Measurements from ENCODE around the gene GNAI2. TPM values are rescaled to one million over a fixed set of nuclear protein-coding genes. Genes with fewer than 3 reads are reported as not detected.

The GNAI2 gene
- total RNA-seq, 1 experiment from 2014 or later: 201 TPM

DNA sequence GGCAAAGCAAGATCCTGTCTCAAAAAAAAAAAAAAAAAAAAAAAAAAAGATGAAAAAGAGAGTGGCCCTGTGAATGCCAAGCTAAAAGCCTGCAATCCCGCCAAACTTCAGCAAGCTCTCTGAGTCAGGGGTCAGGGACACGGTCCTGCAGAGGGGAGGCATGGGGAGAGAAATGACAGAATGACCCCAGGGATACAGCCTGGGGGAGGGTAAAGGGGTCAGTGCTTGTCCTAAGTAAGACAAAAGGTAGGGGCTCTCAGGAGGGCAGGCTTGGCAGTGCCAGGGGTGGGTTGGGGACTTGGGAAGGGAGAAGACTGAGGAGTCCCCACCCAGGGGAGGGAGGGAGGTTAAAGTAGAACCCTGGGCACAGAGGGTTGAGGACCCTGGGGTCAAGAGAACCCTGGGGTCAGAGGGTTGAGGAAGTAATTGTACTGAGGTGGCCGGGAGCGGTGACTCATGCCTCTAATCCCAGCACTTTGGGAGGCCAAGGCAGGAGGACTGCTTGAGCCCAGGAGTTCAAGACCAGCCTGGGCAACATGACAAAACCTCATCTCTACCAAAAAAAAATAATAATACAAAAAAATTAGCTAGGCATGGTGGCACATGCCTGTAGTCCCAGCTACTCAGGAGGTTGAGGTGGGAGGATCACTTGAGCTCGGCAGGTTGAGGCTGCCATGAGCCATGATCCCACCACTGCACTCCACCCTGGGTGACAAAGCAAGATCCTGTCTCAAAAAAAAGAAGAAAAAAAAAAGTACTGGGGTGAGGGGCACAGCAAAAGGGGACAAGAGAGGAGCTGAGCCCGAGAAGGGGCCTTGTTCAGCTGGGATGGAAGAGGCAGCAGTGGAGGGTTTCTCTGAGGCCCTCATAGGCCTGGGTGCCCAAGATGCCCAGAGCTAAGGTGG is 27.7 kb downstream of the GNAI2 start:
- Histone ChIP-seq H2AFZ (no peak overlapping the region), H3K27ac (peak overlapping the region; percentile 86), H3K9me2 (ENCODE audit: insufficient read depth) (no peaks in the 10 kb centered on the region), H4K20me1 (ENCODE audit: insufficient read depth) (no peaks in the 10 kb centered on the region), H3K4me1 (replicated peaks; ENCODE audit: insufficient read depth) (peaks cover 42% of the 10 kb centered on the region), H3K4me2 (peak overlapping the region; percentile 59), H3K79me2 (ENCODE audit: low read depth) (no peaks in the 10 kb centered on the region), H3K36me3 (ENCODE audit: low read depth) (no peaks in the 10 kb centered on the region), H3K27me3 (ENCODE audit: insufficient read depth, low read depth) (no peaks in the 10 kb centered on the region), H3F3A (ENCODE audit: insufficient read depth, low read depth) (peaks cover 28% of the 10 kb centered on the region; the same call in 1 of the 2 replicates), H3K9me3 (ENCODE audit: insufficient read depth, low read depth) (no peaks in the 10 kb centered on the region), H3K4me3 (no peak overlapping the region)
- POLR2A ChIA-PET (ENCODE audit: unreplicated experiment): interaction anchor here (0.6 to 1.2 kb wide), 5 partner anchors 8 to 334 kb away, joined by 3 to 6 read pairs (median 3); partner anchors contain the start of genes HYAL3, MON1A and NAA80
- no peak for TF ChIP-seq CTCF (conservative IDR thresholded peaks at IDR 0.05)
- TF ChIP-seq EZH2 (IDR thresholded peaks at IDR 0.05; ENCODE audit: low read depth): no peak
- BruUV-seq (replicated peaks): TSS peak; percentile 29
- intact Hi-C loops (cut with micrococcal nuclease; ENCODE audit: unreplicated experiment): loop anchor here (2.0 to 5.0 kb wide), 5 partner anchors 27 to 341 kb away; partner anchors contain the start of genes GNAI2, HYAL3 and NAA80
- CTCF ChIA-PET: interaction anchor here (0.6 to 1.2 kb wide), 4 partner anchors 15 to 60 kb away, joined by 3 to 10 read pairs (median 6); partner anchors contain the start of gene IFRD2
- no peak for DNase-seq

DNA sequence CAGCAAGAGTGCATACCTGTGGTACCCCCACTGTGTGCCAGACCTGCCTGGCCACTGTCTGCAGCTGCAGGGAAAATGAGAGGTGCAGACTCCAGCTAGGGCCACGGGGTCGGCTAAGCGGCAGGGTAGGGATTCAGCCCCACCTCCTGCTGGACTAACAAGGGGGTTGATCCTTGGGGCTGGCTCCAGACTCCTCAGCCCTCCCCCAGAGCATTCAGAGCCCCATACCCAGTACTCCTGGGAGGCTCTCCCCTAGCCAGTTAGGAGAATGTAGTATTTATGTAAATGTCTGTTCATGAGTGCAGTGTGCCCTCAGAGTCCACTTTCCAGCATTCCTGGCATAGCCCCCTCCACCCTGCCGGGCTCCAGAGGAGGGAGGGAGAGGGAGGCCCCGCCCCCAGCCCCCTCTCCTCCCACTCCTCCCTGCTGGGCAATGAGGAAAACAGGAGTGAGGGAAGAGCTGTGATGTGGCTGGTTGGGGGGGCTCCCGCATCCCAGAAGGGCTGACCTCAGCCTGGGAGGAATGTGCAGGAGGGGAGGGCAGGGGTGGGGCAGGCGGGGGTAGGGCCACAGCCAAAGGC is 28.5 kb downstream of the GNAI2 start:
- Histone ChIP-seq H3K4me3 (no peak overlapping the region; the same call in 1 of the 2 replicates), H3K4me2 (peak overlapping the region; percentile 59), H3K9me3 (ENCODE audit: insufficient read depth, low read depth) (no peaks in the 10 kb centered on the region), H3K27me3 (ENCODE audit: insufficient read depth, low read depth) (no peaks in the 10 kb centered on the region), H3K9me2 (ENCODE audit: insufficient read depth) (no peaks in the 10 kb centered on the region), H3K27ac (peak overlapping the region; percentile 86), H3K4me1 (replicated peaks; ENCODE audit: insufficient read depth) (peaks cover 46% of the 10 kb centered on the region), H3K79me2 (ENCODE audit: low read depth) (no peaks in the 10 kb centered on the region), H2AFZ (no peak overlapping the region), H3F3A (ENCODE audit: insufficient read depth, low read depth) (peaks cover 33% of the 10 kb centered on the region; the same call in 1 of the 2 replicates), H3K36me3 (ENCODE audit: low read depth) (no peaks in the 10 kb centered on the region), H4K20me1 (ENCODE audit: insufficient read depth) (no peaks in the 10 kb centered on the region)
- CTCF ChIA-PET: interaction anchor here (0.6 to 1.2 kb wide), 8 partner anchors 11 to 101 kb away, joined by 3 to 10 read pairs (median 5); partner anchors contain the start of gene IFRD2
- intact Hi-C loops (cut with micrococcal nuclease; ENCODE audit: unreplicated experiment): loop anchor here (2.0 to 5.0 kb wide), 5 partner anchors 28 to 340 kb away; partner anchors contain the start of genes GNAI2, HYAL3 and NAA80
- peak; percentile 87 to 92 for DNase-seq
- TF ChIP-seq EZH2 (IDR thresholded peaks at IDR 0.05; ENCODE audit: low read depth): no peak
- TF ChIP-seq CTCF (conservative IDR thresholded peaks at IDR 0.05): no peak
- POLR2A ChIA-PET (ENCODE audit: unreplicated experiment): interaction anchor here (0.6 to 1.2 kb wide), 8 partner anchors 18 to 347 kb away, joined by 3 to 9 read pairs (median 6); partner anchors contain the start of genes CISH, HYAL3, IFRD2 and MON1A
- no TSS peak for BruUV-seq (replicated peaks)

GRCh38 chr3:50264964-50265485 is 29.0 kb downstream of the GNAI2 start:
- DNase-seq: peak in 1 of 2 experiments; percentile 85
- Histone ChIP-seq H3K9me2 (ENCODE audit: insufficient read depth) (no peaks in the 10 kb centered on the region), H3K27ac (peak overlapping the region; percentile 86), H3K36me3 (ENCODE audit: low read depth) (no peaks in the 10 kb centered on the region), H4K20me1 (ENCODE audit: insufficient read depth) (no peaks in the 10 kb centered on the region), H3K27me3 (ENCODE audit: insufficient read depth, low read depth) (no peaks in the 10 kb centered on the region), H3F3A (ENCODE audit: insufficient read depth, low read depth) (peaks cover 34% of the 10 kb centered on the region), H3K4me3 (no peak overlapping the region), H3K9me3 (ENCODE audit: insufficient read depth, low read depth) (no peaks in the 10 kb centered on the region), H2AFZ (no peak overlapping the region), H3K4me1 (replicated peaks; ENCODE audit: insufficient read depth) (peaks cover 52% of the 10 kb centered on the region), H3K4me2 (peak overlapping the region; percentile 59), H3K79me2 (ENCODE audit: low read depth) (no peaks in the 10 kb centered on the region; the same call in 1 of the 2 replicates)
- POLR2A ChIA-PET (ENCODE audit: unreplicated experiment): interaction anchor here (0.5 to 1.2 kb wide), 8 partner anchors 17 to 347 kb away, joined by 3 to 18 read pairs (median 6); partner anchors contain the start of genes CISH, HYAL3, IFRD2 and NAA80
- CTCF ChIA-PET: interaction anchor here (0.6 to 1.2 kb wide), 7 partner anchors 10 to 101 kb away, joined by 3 to 10 read pairs (median 7); no protein-coding TSS in a partner anchor
- intact Hi-C loops (cut with micrococcal nuclease; ENCODE audit: unreplicated experiment): loop anchor here (2.0 to 5.0 kb wide), 6 partner anchors 28 to 340 kb away; partner anchors contain the start of genes GNAI2, HYAL3 and NAA80
- no TSS peak for BruUV-seq (replicated peaks)
- TF ChIP-seq EZH2 (IDR thresholded peaks at IDR 0.05; ENCODE audit: low read depth) (no peak), CTCF (conservative IDR thresholded peaks at IDR 0.05) (no peak)

Data from PC-9 (cell line).